K562 (cell line): ENCODE data around the gene RIT2. TPM values are rescaled to one million over a fixed set of nuclear protein-coding genes. Genes with fewer than 3 reads are reported as not detected.

Experiments used
- BHLHE40 ChIP-seq: IDR thresholded peaks from 2 replicates; pipeline ENCODE4 v1.6.1; 2011; ENCODE audit warnings: low read length, improper control_type of control experiment
- HNRNPLL ChIP-seq: fragments of 200-400 bp; formaldehyde crosslinking; IDR thresholded peaks from 2 replicates; pipeline ENCODE4 v1.6.1; 2017; ENCODE audit warnings: low read length, low read depth, mild to moderate bottlenecking; ENCODE audit not compliant: poor library complexity, severe bottlenecking
- NFIC ChIP-seq: fragments of 450-650 bp; IDR thresholded peaks from 2 replicates; pipeline ENCODE4 v1.6.1; 2017; ENCODE audit warnings: mild to moderate bottlenecking, inconsistent platforms
- NUFIP1 ChIP-seq: fragments of 450-650 bp; IDR thresholded peaks from 2 replicates; pipeline ENCODE4 v1.6.1; 2018; ENCODE audit not compliant: partially characterized antibody
- SNIP1 ChIP-seq: fragments of 450-650 bp; IDR thresholded peaks from 2 replicates; pipeline ENCODE4 v1.7.1; 2017; ENCODE audit warnings: low read depth, mild to moderate bottlenecking
- ZNF584 ChIP-seq: fragments of 200-800 bp; sonication (Bioruptor generic); IDR thresholded peaks from 2 replicates; pipeline ENCODE4 v1.6.1; 2016; ENCODE audit warnings: low read depth, mild to moderate bottlenecking, missing genetic modification characterization, missing compliant biosample characterization
- ZNF79 ChIP-seq: fragments of 250-450 bp; sonication (Bioruptor Pico); IDR thresholded peaks from 2 replicates; pipeline ENCODE4 v1.4.0; 2020; ENCODE audit warnings: low read depth, mild to moderate bottlenecking, moderate library complexity
- polyA plus RNA-seq, 8 experiments: library from polyadenylated mRNA; depleted of rRNA in 4 of 8; stranded (reverse) in 5 of 8; unstranded in 3 of 8; fragments of >200 nt; fragmentation: Nextera tagmentation in 2 of 8; fragmentation: Illumina TruSeq in 1 of 8; extraction: Ambion mirVana in 2 of 8; extraction: Trizol in 1 of 8; gene quantifications; 2 replicates each; pipeline versions ENCODE4 v1.2.1 to v1.2.3, GENCODE V29; 2011 to 2014; ENCODE audit warnings: inconsistent platforms in 1 of 8, missing spikeins in 1 of 8
- total RNA-seq, 7 experiments: library from RNA; depleted of rRNA in 6 of 7; stranded (reverse); fragments of >200 nt in 6 of 7; fragmentation: Illumina TruSeq in 2 of 7; extraction: Trizol in 2 of 7; gene quantifications; 2 replicates each; pipeline versions ENCODE4 v1.2.1 to v1.2.3, GENCODE V29; 2011 to 2021; ENCODE audit warnings: low replicate concordance in 1 of 7
- TF ChIP-seq, protein P1 (sequence below), 2 experiments: fragments of 450-650 bp; IDR thresholded peaks; 2 replicates each; pipeline ENCODE4 v1.6.1; 2016; ENCODE audit warnings: mild to moderate bottlenecking in 2 of 2, borderline replicate concordance in 1 of 2, low read depth in 1 of 2, moderate library complexity in 1 of 2

Gene RIT2
- total and polyA plus RNA-seq, 9 of the 15 experiments (the other 6 are each of a cell fraction or from before 2014, with no cell fraction given): not detected

DNA sequence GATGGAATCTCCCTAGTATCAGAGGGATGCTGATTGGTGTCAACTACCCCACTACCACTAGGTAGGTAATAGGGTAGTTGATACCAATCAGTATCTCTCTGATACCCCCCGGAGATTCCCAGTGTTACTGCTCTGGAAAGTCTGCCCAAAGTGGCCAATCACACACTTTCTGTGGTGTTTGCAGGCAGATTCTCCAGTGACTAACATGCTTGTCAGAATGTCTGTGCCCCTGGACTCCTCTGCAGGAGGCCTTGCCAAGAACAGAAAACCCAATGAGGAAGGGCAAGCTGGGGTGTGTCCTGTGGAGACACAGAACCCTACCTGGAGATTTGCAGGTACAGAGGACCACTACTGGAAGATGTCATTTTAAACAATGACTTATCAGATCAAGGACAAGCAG, 135.1 kb downstream of the RIT2 start (continued):
- TF ChIP-seq, protein P1, sequence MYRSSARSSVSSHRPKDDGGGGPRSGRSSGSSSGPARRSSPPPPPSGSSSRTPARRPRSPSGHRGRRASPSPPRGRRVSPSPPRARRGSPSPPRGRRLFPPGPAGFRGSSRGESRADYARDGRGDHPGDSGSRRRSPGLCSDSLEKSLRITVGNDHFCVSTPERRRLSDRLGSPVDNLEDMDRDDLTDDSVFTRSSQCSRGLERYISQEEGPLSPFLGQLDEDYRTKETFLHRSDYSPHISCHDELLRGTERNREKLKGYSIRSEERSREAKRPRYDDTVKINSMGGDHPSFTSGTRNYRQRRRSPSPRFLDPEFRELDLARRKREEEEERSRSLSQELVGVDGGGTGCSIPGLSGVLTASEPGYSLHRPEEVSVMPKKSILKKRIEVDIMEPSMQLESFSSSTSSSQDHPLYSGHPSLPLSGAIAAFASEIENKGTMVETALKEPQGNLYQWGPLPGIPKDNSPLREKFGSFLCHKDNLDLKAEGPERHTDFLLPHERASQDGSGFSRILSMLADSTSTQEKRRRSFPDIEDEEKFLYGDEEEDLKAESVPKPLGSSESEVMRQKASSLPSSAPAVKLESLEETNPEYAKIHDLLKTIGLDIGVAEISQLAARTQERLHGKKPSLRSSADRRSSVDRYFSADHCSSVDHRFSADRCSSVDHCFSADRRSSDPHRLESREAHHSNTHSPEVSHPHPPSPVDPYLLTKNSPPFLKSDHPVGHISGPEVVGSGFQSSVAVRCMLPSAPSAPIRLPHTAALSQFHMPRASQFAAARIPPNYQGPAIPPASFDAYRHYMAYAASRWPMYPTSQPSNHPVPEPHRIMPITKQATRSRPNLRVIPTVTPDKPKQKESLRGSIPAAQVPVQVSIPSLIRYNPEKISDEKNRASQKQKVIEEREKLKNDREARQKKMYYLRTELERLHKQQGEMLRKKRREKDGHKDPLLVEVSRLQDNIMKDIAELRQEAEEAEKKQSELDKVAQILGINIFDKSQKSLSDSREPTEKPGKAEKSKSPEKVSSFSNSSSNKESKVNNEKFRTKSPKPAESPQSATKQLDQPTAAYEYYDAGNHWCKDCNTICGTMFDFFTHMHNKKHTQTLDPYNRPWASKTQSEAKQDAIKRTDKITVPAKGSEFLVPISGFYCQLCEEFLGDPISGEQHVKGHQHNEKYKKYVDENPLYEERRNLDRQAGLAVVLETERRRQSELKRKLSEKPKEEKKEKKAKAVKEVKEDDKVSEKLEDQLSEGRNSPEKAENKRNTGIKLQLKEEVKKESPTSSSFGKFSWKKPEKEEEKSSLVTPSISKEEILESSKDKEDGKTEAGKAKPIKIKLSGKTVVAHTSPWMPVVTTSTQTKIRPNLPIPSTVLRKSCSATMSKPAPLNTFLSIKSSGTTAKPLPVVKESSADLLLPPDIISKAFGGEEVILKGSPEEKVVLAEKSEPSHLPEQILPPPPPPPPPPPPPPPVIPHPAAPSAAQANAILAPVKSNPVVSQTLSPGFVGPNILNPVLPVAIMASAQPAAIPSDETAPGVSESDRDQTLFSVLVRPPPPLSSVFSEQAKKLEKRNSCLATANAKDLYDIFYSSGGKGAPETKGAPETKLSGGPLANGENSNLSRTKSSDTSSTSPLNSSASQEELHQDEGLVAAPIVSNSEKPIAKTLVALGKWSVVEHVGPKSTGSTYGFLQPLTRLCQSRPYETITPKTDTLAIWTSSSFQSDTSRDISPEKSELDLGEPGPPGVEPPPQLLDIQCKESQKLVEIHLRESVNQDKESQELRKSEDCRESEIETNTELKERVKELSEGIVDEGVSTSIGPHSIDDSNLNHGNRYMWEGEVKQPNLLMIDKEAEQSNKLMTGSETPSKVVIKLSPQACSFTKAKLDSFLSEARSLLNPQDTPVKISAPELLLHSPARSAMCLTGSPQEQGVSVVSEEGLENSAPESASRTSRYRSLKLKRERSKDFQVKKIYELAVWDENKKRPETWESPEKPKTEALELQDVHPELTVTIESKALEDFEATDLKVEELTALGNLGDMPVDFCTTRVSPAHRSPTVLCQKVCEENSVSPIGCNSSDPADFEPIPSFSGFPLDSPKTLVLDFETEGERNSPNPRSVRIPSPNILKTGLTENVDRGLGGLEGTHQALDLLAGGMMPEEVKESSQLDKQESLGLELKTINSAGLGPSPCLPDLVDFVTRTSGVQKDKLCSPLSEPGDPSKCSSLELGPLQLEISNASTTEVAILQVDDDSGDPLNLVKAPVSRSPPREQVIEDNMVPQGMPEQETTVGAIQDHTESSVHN (IDR thresholded peaks at IDR 0.05; ENCODE audit: borderline replicate concordance in 1 of 2, low read depth in 1 of 2): no peak
- no peak for TF ChIP-seq ZNF584 (CRISPR knock-in tag)
- no peak for TF ChIP-seq NUFIP1
- TF ChIP-seq HNRNPLL: no peak
- TF ChIP-seq NFIC: no peak
- TF ChIP-seq ZNF79: no peak
- no peak for TF ChIP-seq BHLHE40
- TF ChIP-seq SNIP1: no peak
